Measurements from ENCODE around the gene PHOSPHO1.
"Not testable (repeated sequence)": the region's sequence is repeated elsewhere in the genome, so short reads cannot be mapped to it uniquely, and the experiment has no call there.

The PHOSPHO1 gene

DNA sequence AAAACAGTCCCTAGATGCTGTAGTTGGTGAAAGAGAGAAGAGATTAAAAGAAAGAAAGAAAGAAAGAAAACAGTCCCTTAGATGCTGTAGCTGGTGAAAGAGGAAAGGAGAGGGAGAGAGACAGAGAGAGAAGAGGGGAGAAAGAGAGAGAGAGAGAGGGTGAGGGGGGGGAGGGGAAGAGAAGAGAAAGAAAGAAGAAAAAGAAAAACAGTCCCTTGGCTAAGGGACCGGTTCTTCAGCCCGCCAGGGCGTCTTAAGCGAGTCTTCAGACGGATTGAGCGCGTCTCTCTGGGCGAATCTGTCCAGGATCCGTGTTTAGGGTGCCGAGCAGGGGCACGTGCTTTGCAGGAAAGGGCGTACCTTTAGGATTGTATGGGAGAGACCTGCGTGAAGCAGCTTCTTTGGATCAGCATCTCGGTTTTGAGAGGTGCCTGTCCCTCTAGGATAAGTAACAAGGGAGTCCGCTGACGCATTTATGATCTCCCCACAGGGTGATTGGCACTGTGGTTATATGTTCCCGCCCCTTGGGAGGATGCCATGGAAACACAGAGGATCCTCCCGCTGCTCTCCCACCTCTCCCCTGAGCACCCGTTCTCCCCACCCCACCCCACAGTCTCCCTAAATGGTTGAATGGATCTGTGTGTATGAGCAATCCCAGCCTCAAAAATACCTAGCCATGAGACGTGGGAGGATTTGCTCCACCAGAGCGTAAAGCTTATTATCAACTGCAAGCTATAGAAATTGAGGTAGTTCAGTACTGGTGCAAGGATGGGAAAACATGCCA lies 36.9 kb downstream of the PHOSPHO1 start:
- no peak for DNase-seq (ENCODE audit: low spot score)

DNA sequence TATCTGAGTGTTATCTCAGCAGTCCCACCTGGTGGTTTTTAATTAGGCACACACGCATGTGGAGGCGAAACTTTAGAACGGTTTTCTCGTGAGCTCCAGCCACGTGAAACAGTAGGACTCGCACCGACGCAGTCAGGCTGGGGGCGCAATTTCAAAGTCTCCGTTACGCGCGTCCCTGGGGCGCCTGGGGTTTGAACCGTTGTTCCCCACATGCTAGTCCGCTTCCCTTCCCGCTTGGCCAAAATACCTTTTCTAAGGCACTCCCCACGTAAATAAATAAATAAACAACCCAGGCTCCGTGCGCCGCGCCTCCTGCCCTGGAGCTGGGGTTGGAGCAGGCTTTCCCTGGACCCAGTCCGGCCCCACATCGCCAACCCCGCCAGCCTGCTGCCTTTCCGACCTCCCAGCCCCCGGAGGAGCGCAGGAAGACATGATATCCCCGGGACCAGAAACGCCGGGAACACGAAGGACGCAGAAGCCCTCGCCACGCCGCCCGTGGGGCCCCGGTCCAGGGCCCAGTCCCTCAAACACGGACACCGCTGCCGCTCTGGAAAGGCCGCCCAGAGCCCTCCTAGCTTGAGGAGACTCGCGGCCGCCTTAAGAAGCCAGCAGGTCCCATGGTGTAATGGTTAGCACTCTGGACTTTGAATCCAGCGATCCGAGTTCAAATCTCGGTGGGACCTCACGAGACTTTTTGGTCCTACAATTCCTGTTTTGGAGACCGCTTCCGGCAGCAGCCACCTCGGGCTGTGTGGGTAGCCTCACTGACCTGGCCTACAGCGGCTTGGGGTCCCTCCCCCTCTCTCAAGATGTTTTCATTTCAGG lies 38.5 kb downstream of the PHOSPHO1 start:
- peak; percentile 92 for DNase-seq (ENCODE audit: low spot score)

DNA sequence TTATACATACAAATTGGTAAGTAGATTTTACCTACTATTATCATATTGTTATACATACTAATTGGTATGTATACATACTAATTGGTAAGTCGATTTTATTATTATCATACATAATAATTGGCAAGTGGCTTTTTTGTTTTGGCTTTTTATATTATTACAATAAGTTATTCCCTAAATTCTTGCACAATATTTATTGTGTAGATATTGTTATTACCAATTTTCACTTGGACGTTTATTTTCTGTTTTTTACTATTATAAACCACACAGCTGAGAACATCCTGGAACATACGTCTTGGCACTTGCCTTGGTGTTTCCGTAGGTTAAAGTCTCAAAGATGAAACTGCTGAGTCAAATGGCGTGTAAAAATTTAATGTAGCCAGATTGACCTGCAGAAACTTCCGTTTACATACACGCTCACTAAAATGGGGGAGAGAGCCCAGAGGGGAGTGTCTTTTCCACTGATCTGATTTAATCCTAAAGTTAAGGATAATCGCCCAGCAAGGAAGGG lies 39.1 kb downstream of the PHOSPHO1 start:
- DNase-seq (ENCODE audit: low spot score) = no peak

DNA sequence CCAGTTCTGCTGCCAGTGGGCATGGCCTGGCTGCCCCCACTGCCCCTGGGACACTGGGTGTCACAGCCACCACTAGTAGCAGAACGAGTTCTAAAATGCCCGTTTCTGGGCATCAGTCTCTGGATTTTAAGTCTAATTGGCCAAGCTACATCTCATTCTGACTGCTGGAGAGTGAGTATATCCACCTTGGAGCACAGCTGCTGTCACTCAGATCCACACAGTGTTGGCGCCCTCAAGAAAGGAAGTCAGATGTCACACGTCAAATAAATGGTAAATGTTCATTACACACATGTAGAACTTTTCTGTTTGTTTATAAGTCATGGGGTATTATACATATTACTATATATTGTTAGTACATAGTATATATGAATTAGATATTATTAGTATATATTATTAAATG lies 39.7 kb downstream of the PHOSPHO1 start:
- DNase-seq (ENCODE audit: low spot score) = no peak

- no peak for DNase-seq (ENCODE audit: low spot score)
These were observed 43.3 kb downstream of the PHOSPHO1 start for GRCh38 chr17:49187301-49187700.

DNA sequence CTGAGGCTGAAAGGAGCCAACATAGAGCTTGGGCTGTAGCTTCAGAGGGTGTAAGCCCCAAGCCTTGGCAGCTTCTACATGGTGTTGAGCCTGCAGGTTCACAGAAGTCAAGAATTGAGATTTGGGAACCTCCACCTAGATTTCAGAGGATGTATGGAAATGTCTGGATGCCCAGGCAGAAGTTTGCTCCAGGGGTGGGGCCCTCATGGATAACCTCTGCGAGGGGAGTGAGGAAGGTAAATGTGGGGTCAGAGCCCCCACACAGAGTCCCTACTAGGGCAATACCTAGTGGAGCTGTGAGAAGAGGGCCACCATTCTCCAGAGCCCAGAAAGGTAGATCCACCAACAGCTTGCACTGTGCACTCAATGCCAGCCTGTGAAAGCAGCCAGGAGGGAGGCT lies 45.2 kb downstream of the PHOSPHO1 start:
- DNase-seq (ENCODE audit: low spot score) = not testable (repeated sequence)

- not testable (repeated sequence) for DNase-seq (ENCODE audit: low spot score)
These were observed 46.1 kb downstream of the PHOSPHO1 start for GRCh38 chr17:49184522-49184921.

DNA sequence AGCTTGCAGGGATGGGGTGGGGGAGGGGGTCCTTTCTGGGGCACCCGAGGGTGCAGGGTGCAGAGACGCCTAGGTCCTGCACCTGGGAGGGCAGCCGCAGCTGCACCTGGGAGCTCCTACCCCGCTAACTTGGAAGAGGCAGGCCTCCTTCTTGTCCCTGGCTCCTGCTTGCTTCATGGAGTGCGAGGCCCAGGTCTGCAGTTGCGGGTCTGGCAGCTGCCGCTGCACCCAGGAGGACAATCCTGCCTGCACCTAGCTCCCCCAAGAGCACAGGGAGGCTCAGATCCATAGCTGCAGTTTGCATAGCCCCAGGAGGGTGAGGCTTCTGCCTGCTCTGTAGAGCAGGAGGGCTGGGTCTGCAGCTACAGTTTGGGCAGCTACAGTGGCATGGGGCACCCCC lies 46.8 kb downstream of the PHOSPHO1 start:
- DNase-seq (ENCODE audit: low spot score) = no peak

DNA sequence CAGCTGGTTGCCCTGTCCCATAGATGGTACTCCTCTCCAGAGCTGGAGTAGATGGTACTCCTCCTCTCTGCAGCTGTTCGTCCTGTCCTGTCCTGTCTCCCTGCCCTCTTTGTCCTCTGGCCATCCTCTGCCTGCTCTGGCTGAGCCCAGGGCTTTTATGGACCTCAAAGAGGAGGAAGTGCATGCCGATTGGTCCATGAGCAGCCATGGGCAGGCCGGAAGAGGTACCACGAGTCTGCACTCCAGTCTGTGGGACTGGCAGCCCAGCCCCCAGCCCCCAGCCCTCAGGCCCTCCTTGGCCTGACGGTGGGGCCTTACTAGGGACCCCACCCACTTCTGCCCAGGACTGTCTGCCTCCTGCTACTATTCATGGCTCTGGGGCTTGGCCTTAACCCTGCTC lies 47.2 kb downstream of the PHOSPHO1 start:
- no peak for DNase-seq (ENCODE audit: low spot score)

DNA sequence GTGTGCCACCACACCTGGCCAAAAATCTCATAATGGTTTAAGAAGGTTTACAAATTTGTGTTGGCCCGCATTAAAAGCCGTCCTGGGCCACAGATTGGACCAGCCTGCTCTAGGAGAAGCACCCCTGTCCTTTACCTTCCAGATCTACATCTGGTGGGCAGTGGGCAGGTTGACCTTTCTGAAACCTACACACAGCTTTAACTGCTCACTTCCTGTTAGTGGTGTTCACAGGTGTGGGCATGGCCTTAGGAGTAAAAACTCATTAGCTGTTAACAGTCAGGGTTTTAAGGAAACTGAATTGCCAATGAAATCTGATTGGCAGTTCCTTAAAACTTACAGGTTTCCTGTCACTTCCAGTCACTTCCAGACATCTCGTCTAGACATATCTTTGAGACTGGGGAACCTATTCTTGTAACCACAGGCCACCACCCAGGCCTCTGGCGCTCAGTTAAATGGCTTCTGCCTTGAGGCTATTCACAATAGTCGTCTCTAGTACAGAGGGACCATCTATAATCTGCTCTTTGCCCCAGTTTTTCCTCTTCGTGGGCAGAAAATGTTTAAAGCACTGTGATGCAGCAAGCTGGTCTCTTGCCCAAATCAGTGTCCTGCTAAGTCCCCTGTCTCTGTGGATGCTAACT lies 49.5 kb downstream of the PHOSPHO1 start:
- DNase-seq (ENCODE audit: low spot score) = no peak

DNA sequence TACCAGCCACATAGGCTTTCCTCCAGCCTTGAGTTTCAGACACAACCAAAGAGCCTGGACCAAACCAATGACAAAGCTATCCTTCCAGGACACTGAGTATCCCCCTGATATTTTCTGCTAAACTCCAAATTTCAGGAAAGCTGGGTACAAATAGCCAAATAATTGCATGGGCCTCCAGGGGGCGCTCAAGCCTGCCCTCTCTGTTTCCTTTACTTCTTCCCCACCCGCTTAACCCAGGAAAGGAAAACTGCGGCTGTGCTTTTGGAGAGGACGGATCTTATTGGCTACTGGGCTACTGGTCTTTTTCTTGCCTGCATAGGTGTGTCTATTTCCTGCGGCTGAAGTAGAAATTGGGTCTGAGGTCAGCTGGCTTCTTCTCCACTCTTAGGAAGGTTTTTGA lies 50.3 kb downstream of the PHOSPHO1 start:
- DNase-seq (ENCODE audit: low spot score) = peak; percentile 63

GRCh38 chr17:49175978-49176377 lies 54.6 kb downstream of the PHOSPHO1 start:
- not testable (repeated sequence) for DNase-seq (ENCODE audit: low spot score)
